WTC11 (cell line): Measurements from ENCODE around the gene GGA1. TPM values are rescaled to one million over a fixed set of nuclear protein-coding genes. Genes with fewer than 3 reads are reported as not detected.

Experiments used
- ATAC-seq: fragments of 200-7000 bp; cut with Tn5 transposase; 2 replicates; pipeline ENCODE4 v1.10.0; 2021; ENCODE audit warnings: mild to moderate bottlenecking, moderate library complexity
- CTCF ChIA-PET: fragments of 300-600 bp; sonication (Branson Sonifier 250); formaldehyde crosslinking; loops from one replicate; lab custom pipeline; 2021; ENCODE audit warnings: antibody characterized with exemption; lab: Charles Lee
- POLR2A ChIA-PET: fragments of 350-600 bp; sonication (Branson Sonifier 250); formaldehyde crosslinking; loops from one replicate; lab custom pipeline; 2021; ENCODE audit warnings: antibody characterized with exemption; lab: Charles Lee
- DNase-seq: peaks from one replicate; pipeline ENCODE4 v3.0.0; 2021; ENCODE audit warnings: low spot score
- H3K27ac Mint-ChIP-seq: 2 replicates; pipeline ENCODE4 v1.8.0; 2021; ENCODE audit warnings: mixed read lengths
- H3K27me3 Mint-ChIP-seq: 2 replicates; pipeline ENCODE4 v1.8.0; 2021; ENCODE audit warnings: low read depth, mild to moderate bottlenecking, moderate library complexity, mixed read lengths
- H3K36me3 Mint-ChIP-seq: 2 replicates; pipeline ENCODE4 v1.8.0; 2021; ENCODE audit warnings: mixed read lengths
- H3K4me1 Mint-ChIP-seq: 2 replicates; pipeline ENCODE4 v1.8.0; 2022; ENCODE audit warnings: mixed read lengths
- H3K4me3 Mint-ChIP-seq: 2 replicates; pipeline ENCODE4 v1.8.0; 2021; ENCODE audit warnings: mild to moderate bottlenecking, moderate library complexity, mixed read lengths
- H3K9me3 Mint-ChIP-seq: 2 replicates; pipeline ENCODE4 v1.8.0; 2021; ENCODE audit warnings: mixed read lengths
- AFF4 ChIP-seq: sonication (generic); formaldehyde crosslinking; IDR thresholded peaks from 2 replicates; pipeline ENCODE4 v1.8.1; 2023; ENCODE audit warnings: mild to moderate bottlenecking, missing genetic modification reagents, borderline replicate concordance
- ATF6 ChIP-seq: sonication (generic); formaldehyde crosslinking; IDR thresholded peaks from 2 replicates; pipeline ENCODE4 v1.8.1; 2023; ENCODE audit warnings: mild to moderate bottlenecking, missing genetic modification reagents
- CDX4 ChIP-seq: fragments of 250-450 bp; sonication (Bioruptor Pico); IDR thresholded peaks from 2 replicates; pipeline ENCODE4 v1.9.0; 2021; ENCODE audit warnings: moderate library complexity, mild to moderate bottlenecking, inconsistent platforms, borderline replicate concordance
- CTCF ChIP-seq: fragments of 200-600 bp; IDR thresholded peaks from 2 replicates; pipeline ENCODE4 v1.8.0; 2022; ENCODE audit warnings: antibody characterized with exemption
- E2F4 ChIP-seq: sonication (generic); formaldehyde crosslinking; IDR thresholded peaks from 2 replicates; pipeline ENCODE4 v1.8.1; 2022; ENCODE audit warnings: low read depth, mild to moderate bottlenecking, moderate library complexity, missing genetic modification reagents, borderline replicate concordance
- FOXP4 ChIP-seq: sonication (generic); formaldehyde crosslinking; IDR thresholded peaks from 2 replicates; pipeline ENCODE4 v1.8.0; 2022; ENCODE audit warnings: mild to moderate bottlenecking, missing genetic modification reagents
- IRF2 ChIP-seq: sonication (generic); formaldehyde crosslinking; IDR thresholded peaks from 2 replicates; pipeline ENCODE4 v1.8.0; 2022; ENCODE audit warnings: low read depth, missing genetic modification reagents, borderline replicate concordance
- MXD4 ChIP-seq: fragments of 250-450 bp; sonication (Bioruptor Pico); IDR thresholded peaks from 2 replicates; pipeline ENCODE4 v1.8.0; 2021; ENCODE audit warnings: mild to moderate bottlenecking, moderate library complexity, borderline replicate concordance
- MYBL2 ChIP-seq: sonication (generic); formaldehyde crosslinking; IDR thresholded peaks from 2 replicates; pipeline ENCODE4 v1.8.1; 2023; ENCODE audit warnings: mild to moderate bottlenecking, moderate library complexity, missing genetic modification reagents
- NFYB ChIP-seq: sonication (generic); formaldehyde crosslinking; conservative IDR thresholded peaks from 2 replicates; pipeline ENCODE4 v1.8.0; 2022; ENCODE audit warnings: low read depth, missing genetic modification reagents
- NR1H2 ChIP-seq: sonication (generic); formaldehyde crosslinking; IDR thresholded peaks from 2 replicates; pipeline ENCODE4 v1.9.0; 2021; ENCODE audit warnings: mild to moderate bottlenecking, moderate library complexity, missing genetic modification reagents
- SOX15 ChIP-seq: fragments of 250-450 bp; sonication (Bioruptor Pico); IDR thresholded peaks from 2 replicates; pipeline ENCODE4 v1.9.0; 2021; ENCODE audit warnings: mild to moderate bottlenecking
- TCF7 ChIP-seq: sonication (generic); formaldehyde crosslinking; IDR thresholded peaks from 2 replicates; pipeline ENCODE4 v1.8.0; 2022; ENCODE audit warnings: mild to moderate bottlenecking, low read depth, missing genetic modification reagents, moderate library complexity
- ZNF138 ChIP-seq: sonication (generic); formaldehyde crosslinking; conservative IDR thresholded peaks from 2 replicates; pipeline ENCODE4 v1.8.1; 2022; ENCODE audit warnings: mild to moderate bottlenecking, moderate library complexity, missing genetic modification reagents
- ZNF512 ChIP-seq: sonication (generic); formaldehyde crosslinking; IDR thresholded peaks from 2 replicates; pipeline ENCODE4 v1.8.1; 2022; ENCODE audit warnings: missing genetic modification reagents, borderline replicate concordance
- total RNA-seq: library from RNA; stranded (reverse); gene quantifications from 3 replicates; pipeline ENCODE4 v1.2.3, GENCODE V29; 2021

GGA1 gene
- total RNA-seq, 1 experiment from 2014 or later, result 66.3 TPM

- H3K9me3 Mint-ChIP-seq, result no peaks in the 10 kb centered on the region
- ATAC-seq (no peak), DNase-seq (no peak)
- no peaks in the 10 kb centered on the region for H3K36me3 Mint-ChIP-seq
- CTCF ChIA-PET, result interaction anchor here (2.5 to 11.4 kb wide), 2 partner anchors 14 to 51 kb away, joined by 15 to 152 read pairs; no protein-coding TSS in a partner anchor
- no peak overlapping the region for H3K27ac Mint-ChIP-seq
- H3K27me3 Mint-ChIP-seq, result no peaks in the 10 kb centered on the region
- no peak overlapping the region for H3K4me3 Mint-ChIP-seq
- peaks cover 15% of the 10 kb centered on the region for H3K4me1 Mint-ChIP-seq
- no peak for TF ChIP-seq NFYB (CRISPR knock-in tag)
- POLR2A ChIA-PET, result no interaction called here
These were observed 21.3 kb downstream of the GGA1 start for GRCh38 chr22:37629928-37630327.

GRCh38 chr22:37630839-37631435, 22.3 kb downstream of the GGA1 start:
- no peak for TF ChIP-seq NR1H2 (CRISPR knock-in tag)
- TF ChIP-seq MXD4 (CRISPR knock-in tag), result no peak
- no peak for TF ChIP-seq AFF4 (CRISPR knock-in tag)
- no peak for TF ChIP-seq IRF2 (CRISPR knock-in tag)
- no peak for TF ChIP-seq SOX15 (CRISPR knock-in tag)
- TF ChIP-seq FOXP4 (CRISPR knock-in tag), result no peak
- H3K4me1 Mint-ChIP-seq, result peaks cover 15% of the 10 kb centered on the region
- no peak for DNase-seq
- H3K27me3 Mint-ChIP-seq, result no peaks in the 10 kb centered on the region
- H3K27ac Mint-ChIP-seq, result no peak overlapping the region
- ChIA-PET CTCF (interaction anchor here (0.7 to 11.4 kb wide), 5 partner anchors 13 to 50 kb away, joined by 3 to 152 read pairs (median 15); partner anchors contain the start of genes GGA1 and PDXP), POLR2A (interaction anchor here (0.8 kb wide), 1 partner anchor 44 kb away, joined by 3 read pairs; the partner anchor contains the start of gene LGALS1)
- no peaks in the 10 kb centered on the region for H3K9me3 Mint-ChIP-seq
- no peak overlapping the region for H3K4me3 Mint-ChIP-seq
- no peaks in the 10 kb centered on the region for H3K36me3 Mint-ChIP-seq
- ATAC-seq, result no peak

- DNase-seq (no peak), ATAC-seq (no peak)
- POLR2A ChIA-PET, result interaction anchor here (0.8 kb wide), 1 partner anchor 44 kb away, joined by 3 read pairs; the partner anchor contains the start of gene LGALS1
- Mint-ChIP-seq H3K36me3 (no peaks in the 10 kb centered on the region), H3K4me3 (no peak overlapping the region), H3K27me3 (no peaks in the 10 kb centered on the region), H3K9me3 (no peaks in the 10 kb centered on the region), H3K27ac (no peak overlapping the region), H3K4me1 (peaks cover 15% of the 10 kb centered on the region)
- no peak for TF ChIP-seq ZNF138
- no peak for TF ChIP-seq CDX4 (CRISPR knock-in tag)
- no peak for TF ChIP-seq E2F4 (CRISPR knock-in tag)
- no peak for TF ChIP-seq ZNF512
- no peak for TF ChIP-seq ATF6 (CRISPR knock-in tag)
- no peak for TF ChIP-seq NFYB (CRISPR knock-in tag)
- no peak for TF ChIP-seq MYBL2 (CRISPR knock-in tag)
- no peak for TF ChIP-seq CTCF
- no peak for TF ChIP-seq TCF7
- CTCF ChIA-PET, result interaction anchor here (0.7 to 11.4 kb wide), 8 partner anchors 8 to 53 kb away, joined by 3 to 152 read pairs (median 14); partner anchors contain the start of genes GGA1 and PDXP
These were observed 23.0 kb downstream of the GGA1 start for GRCh38 chr22:37631448-37632173.
